Measurements from ENCODE around the gene SLC39A10. TPM values are rescaled to one million over a fixed set of nuclear protein-coding genes. Genes with fewer than 3 reads are reported as not detected.

The SLC39A10 gene
- total and polyA plus RNA-seq, 7 donors, result 0.60 to 15.4 (median 9.6) TPM

DNA sequence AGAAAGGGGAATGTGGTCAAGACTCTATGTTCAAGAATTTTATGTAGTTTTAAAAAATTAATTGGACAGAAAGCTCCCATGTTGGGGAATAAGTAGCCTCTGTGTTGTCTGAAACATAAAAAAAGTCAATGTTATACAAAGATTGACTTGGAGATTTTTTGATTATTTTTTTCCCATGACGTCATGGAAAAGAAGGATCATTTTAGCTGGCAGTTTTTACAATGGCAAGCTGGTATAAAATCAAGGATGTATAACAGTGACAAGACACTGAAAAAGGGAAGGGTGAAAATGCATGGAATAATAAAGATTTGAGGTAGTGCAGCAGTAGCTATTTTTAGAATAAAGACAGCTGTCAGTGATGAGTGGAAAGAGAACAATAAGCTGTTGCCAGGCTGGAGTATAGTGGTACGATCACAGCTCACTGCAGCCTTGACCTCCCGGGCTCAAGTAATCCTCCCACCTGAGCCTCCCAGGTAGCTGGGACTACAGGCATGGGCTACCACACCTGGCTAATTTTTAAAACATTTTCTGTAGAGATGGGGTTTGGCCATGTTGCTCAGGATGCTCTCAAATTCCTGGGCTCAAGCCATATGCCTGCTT is 9.2 kb downstream of the SLC39A10 start:
- intact Hi-C loops (cut with DNase I), result no loop called here
- 87 to 92% methylated on average over 3 of the region's 3 CpGs for WGBS, 2 donors

DNA sequence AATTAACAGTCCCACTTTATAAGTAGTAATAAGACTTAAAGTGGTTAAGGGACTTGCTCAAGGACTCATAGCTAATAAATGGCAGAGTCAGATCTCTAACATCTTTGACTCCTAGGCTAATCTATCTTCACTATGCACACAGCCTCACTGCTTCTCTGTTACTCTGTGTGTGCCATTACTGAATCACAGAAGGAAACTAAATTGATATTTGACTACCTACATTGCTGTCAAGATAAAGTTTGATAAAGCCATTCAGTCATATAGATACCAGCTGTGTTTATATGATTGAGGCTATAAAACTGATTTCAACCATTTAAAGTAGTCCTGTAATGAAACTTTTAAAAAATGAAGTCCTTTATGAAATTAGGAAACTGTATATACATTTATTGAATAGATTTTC is 10.9 kb downstream of the SLC39A10 start:
- DNase-seq, result no peak
- Histone ChIP-seq H3K36me3 (no peaks in the 10 kb centered on the region), H3K4me1 (peaks cover 0 to 6% (median 2%) of the 10 kb centered on the region in 4 donors), H3K4me3 (no peak overlapping the region), H3K27me3 (no peaks in the 10 kb centered on the region), H3K27ac (no peak overlapping the region), H3K9me3 (no peaks in the 10 kb centered on the region)
- TF ChIP-seq, protein P1, sequence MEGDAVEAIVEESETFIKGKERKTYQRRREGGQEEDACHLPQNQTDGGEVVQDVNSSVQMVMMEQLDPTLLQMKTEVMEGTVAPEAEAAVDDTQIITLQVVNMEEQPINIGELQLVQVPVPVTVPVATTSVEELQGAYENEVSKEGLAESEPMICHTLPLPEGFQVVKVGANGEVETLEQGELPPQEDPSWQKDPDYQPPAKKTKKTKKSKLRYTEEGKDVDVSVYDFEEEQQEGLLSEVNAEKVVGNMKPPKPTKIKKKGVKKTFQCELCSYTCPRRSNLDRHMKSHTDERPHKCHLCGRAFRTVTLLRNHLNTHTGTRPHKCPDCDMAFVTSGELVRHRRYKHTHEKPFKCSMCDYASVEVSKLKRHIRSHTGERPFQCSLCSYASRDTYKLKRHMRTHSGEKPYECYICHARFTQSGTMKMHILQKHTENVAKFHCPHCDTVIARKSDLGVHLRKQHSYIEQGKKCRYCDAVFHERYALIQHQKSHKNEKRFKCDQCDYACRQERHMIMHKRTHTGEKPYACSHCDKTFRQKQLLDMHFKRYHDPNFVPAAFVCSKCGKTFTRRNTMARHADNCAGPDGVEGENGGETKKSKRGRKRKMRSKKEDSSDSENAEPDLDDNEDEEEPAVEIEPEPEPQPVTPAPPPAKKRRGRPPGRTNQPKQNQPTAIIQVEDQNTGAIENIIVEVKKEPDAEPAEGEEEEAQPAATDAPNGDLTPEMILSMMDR (IDR thresholded peaks at IDR 0.05), result no peak
- TF ChIP-seq POLR2A (IDR thresholded peaks at IDR 0.05) (no peak), POLR2AphosphoS5 (IDR thresholded peaks at IDR 0.05) (no peak), EP300 (IDR thresholded peaks at IDR 0.05) (no peak)
- intact Hi-C loops (cut with DNase I), result no loop called here

More for the DNA sequence above, 9.2 kb downstream of the SLC39A10 start:
- Histone ChIP-seq H3K27me3 (no peaks in the 10 kb centered on the region), H3K27ac (no peak overlapping the region), H3K9me3 (no peaks in the 10 kb centered on the region), H3K4me1 (peaks cover 0 to 8% (median 1%) of the 10 kb centered on the region in 4 donors), H3K36me3 (no peaks in the 10 kb centered on the region), H3K4me3 (no peak overlapping the region)
- no peak for DNase-seq
- TF ChIP-seq EP300 (IDR thresholded peaks at IDR 0.05) (no peak), POLR2A (IDR thresholded peaks at IDR 0.05) (no peak), POLR2AphosphoS5 (IDR thresholded peaks at IDR 0.05) (no peak)
- TF ChIP-seq, protein P1 (IDR thresholded peaks at IDR 0.05), result no peak

DNA sequence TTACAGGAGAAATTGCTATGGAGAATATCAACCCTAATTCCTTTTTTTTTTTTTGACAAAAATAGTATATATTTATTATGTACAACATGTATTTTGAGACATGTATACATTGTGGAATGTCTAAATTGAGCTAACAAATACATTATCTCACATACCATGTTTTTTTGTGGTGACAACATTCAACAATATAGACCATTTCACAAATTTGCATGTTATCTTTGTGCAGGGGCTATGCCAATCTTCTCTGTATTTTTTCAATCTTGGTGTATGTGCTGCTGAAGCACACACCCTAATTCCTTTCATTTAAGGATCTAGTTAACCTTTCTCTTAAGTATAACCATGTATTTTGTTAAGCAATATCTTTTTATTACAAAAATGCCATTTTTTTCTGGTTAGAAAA is 13.2 kb downstream of the SLC39A10 start:
- no peak overlapping the region for H3K27ac ChIP-seq
- intact Hi-C loops (cut with DNase I), result no loop called here
- DNase-seq, result no peak
- no peaks in the 10 kb centered on the region for H3K9me3 ChIP-seq
- no peak for TF ChIP-seq POLR2AphosphoS5 (IDR thresholded peaks at IDR 0.05)
- TF ChIP-seq POLR2A (IDR thresholded peaks at IDR 0.05), result no peak
- TF ChIP-seq, protein P1 (IDR thresholded peaks at IDR 0.05), result no peak
- no peak for TF ChIP-seq EP300 (IDR thresholded peaks at IDR 0.05)
- H3K36me3 ChIP-seq, result no peaks in the 10 kb centered on the region
- H3K4me3 ChIP-seq, result no peak overlapping the region
- no peaks in the 10 kb centered on the region for H3K27me3 ChIP-seq
- H3K4me1 ChIP-seq, result peaks cover 0 to 4% (median 0%) of the 10 kb centered on the region in 4 donors

DNA sequence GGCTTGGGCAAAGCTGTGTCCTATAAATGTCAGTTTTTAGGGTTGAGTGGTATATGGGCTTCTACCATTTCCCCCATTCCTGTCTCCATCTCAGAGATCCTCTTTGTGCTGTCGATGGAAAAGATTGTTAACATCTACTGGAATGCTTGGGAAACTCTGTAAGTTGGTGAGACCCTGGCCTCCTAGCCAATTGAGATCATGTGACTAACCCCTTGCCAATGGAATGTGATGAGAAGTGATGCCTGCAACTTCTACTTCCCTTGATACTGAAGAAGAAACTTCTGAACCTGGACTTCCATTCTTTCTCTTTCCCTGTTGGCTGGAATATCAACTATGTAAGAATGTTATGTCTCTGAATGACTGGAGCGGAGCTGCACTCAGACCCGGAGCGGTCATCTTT is 14.5 kb downstream of the SLC39A10 start:
- no peak overlapping the region for H3K27ac ChIP-seq
- WGBS, 2 donors, result 69 to 87% methylated on average over 4 of the region's 4 CpGs
- H3K36me3 ChIP-seq, result no peaks in the 10 kb centered on the region
- TF ChIP-seq POLR2A (IDR thresholded peaks at IDR 0.05), result no peak
- TF ChIP-seq, protein P1 (IDR thresholded peaks at IDR 0.05), result no peak
- TF ChIP-seq EP300 (IDR thresholded peaks at IDR 0.05), result no peak
- no peak for TF ChIP-seq POLR2AphosphoS5 (IDR thresholded peaks at IDR 0.05)
- DNase-seq, result no peak
- peaks cover 0 to 4% (median 0%) of the 10 kb centered on the region in 4 donors for H3K4me1 ChIP-seq
- H3K9me3 ChIP-seq, result no peaks in the 10 kb centered on the region
- H3K4me3 ChIP-seq, result no peak overlapping the region
- no peaks in the 10 kb centered on the region for H3K27me3 ChIP-seq
- intact Hi-C loops (cut with DNase I), result no loop called here

DNA sequence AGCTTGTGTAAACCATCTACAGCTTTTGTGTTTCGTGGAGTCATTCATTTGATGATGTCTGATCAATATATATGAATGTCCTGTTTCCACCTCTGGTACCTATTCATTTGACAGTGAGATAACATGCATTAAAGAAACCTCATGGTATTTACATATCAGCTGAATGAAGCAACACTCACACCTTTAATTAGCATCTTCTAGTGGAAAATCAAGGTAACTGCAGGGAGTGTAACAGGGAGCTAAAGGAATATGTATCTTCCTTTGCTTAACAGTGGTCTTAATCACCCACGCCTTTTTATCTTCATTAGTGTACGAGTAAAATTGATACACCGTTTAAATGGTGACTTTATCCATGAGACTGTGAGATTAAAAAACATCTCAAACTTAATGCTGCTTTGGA is 15.6 kb downstream of the SLC39A10 start:
- no peaks in the 10 kb centered on the region for H3K9me3 ChIP-seq

More for the DNA sequence above, 15.6 kb downstream of the SLC39A10 start:
- DNase-seq, result no peak
- TF ChIP-seq POLR2AphosphoS5 (IDR thresholded peaks at IDR 0.05), result no peak
- no peak for TF ChIP-seq POLR2A (IDR thresholded peaks at IDR 0.05)
- TF ChIP-seq, protein P1 (IDR thresholded peaks at IDR 0.05), result no peak
- no peak for TF ChIP-seq EP300 (IDR thresholded peaks at IDR 0.05)
- peaks cover 0 to 4% (median 0%) of the 10 kb centered on the region in 4 donors for H3K4me1 ChIP-seq
- H3K27ac ChIP-seq, result no peak overlapping the region
- intact Hi-C loops (cut with DNase I), result no loop called here
- WGBS, 2 donors, result 94 to 95% methylated on average over 4 of the region's 4 CpGs
- no peaks in the 10 kb centered on the region for H3K36me3 ChIP-seq
- no peak overlapping the region for H3K4me3 ChIP-seq
- no peaks in the 10 kb centered on the region for H3K27me3 ChIP-seq

Data from sigmoid colon (tissue), 7 donors.